NCI-H510A treated with DMSO at 0.1 percent for 48 hours (cell line): ENCODE results near the gene COL24A1.

Experiments used
- DNase-seq: peaks from one replicate; lab custom pipeline; 2025; lab: John Stamatoyannopoulos, UW

Gene COL24A1

DNA sequence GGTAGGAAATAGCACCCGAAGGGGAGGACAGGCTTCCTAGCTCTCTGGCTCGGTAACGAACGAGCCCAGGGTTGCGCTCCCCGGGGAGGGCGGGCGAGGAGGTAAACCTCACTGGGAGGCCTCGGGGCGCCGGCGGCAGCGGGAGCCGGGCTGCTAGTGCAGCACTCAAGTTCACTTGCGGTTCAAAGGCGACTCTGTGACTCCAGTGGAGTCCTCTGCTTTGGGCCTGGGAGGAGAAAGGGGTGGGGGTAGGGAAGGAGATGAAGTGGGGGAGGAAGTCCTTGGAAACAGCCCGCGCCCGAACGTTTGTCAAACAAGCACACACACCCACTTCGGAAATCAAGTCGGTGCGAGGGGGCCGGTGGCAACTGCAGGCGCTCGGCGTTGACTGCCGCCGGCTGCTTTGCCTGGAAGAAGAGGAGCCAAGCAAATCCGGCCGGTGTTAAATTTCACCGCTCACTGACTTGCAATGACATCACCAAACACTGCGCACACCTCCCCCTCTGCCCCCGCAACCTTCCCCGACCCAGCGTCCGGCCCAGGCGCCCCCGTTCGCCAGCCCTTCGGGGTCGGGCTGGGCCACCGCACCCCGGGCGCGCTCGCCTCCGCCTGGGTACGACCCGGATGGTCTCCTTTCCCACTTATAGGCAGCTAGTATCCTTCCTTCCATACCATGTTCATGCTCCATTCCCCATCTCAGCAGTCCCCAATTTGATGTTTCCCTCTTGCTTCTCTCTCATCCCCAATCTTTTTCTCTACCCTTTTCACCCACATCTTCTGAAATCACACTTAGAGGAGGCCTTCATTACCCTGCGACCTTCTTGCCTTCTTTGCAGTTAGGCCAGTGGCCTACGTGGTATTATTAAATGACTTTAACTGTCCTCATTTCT lies at the start of gene COL24A1:
TSS of gene COL24A1 (minus strand) at position 207 of the 890 bp plus-strand sequence. CDS start 376 bp downstream, outside the sequence.
- DNase-seq, result peak; percentile 84

DNA sequence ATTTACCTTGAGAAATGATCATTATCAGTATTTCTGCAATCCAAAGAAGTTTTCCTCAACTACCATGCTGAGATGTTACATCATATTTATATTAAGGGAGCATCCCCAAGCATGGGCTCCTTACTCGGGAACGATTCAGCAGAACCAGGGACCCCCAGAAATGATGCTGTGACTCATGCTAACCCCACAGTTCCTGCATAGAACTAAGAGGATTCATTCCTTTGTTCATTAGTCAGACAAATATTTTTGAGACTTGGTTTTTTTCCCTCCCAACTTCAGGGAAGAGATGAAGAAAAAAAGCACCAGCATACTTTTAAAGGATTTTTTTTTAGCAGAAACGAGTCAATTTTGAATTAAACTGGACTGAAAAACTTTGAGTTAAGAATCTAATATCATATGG lies 49.2 kb upstream of the COL24A1 start:
- no peak for DNase-seq

DNA sequence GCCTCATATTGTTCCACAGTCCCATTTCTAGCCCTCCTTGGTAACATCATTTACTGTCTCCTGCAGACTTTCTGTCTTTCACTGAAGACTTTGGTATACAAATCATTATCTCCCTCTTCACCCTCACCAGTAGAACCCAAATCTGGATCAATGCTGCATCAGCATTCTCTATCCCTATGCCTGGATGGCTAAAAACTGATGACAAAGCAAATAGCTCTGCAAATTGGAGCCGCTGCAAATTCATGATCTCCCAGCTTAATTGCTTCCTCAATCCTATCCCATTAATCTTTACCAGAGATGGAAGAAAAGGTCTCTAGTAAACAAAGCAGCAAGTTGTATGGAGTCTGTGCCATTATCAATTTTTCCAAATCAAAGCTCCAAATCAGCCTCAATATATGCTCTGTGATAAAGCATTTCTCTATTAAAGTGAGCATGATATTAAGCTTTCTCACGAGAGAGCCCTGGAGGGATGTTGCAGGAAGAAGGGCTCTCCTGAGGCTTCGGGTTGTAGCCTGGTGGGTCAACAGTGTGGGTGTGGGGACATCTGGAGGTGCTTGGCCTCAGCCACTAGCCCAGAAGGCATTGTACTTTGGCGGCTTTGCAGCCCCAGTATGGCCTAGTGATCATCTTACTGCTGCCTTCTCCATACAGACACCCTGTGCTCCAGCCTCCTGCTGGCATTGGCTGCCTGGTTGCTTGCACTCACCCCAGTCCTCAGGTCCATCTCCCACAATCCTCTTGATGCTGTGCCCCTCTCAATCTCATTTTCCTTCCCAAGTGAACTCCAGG lies 46.2 kb upstream of the COL24A1 start:
- no peak for DNase-seq

DNA sequence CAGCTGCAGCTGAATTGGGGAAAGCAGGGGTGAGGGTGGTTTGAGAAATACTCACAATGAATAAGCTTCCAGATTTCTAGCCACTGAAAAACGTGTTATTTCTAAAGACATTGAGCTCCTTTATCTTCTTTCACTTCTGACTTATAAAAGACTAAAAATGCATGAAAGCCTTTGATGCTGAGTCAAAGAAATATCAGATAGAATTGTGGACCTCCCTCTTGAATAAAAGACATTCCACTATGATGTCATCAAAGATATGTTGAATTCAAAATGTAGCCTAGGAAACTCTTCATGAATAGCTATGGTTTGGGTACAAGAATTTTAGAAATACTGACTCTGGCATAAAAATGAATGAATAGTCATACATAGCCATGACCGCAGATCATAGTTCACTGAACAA lies 44.7 kb upstream of the COL24A1 start:
- no peak for DNase-seq

DNA sequence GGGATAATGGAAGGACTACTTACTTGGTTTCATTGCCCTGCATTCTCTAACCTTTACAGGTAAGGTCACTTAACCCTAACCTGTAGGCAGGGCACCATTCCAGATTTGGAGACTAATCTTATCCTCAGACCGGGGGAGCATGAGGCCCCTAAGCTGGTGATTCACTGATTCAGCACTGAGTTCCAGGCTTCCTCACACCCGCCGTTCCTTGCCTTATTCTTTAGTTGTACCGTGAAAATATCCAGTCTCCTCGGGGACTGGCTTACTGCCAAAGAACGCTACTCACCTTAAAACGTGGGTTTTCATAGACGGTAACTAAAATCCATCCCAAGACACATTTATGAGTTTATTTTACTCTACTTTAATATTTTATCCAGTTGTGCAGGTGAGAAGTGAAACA lies 44.3 kb upstream of the COL24A1 start:
- no peak for DNase-seq

DNA sequence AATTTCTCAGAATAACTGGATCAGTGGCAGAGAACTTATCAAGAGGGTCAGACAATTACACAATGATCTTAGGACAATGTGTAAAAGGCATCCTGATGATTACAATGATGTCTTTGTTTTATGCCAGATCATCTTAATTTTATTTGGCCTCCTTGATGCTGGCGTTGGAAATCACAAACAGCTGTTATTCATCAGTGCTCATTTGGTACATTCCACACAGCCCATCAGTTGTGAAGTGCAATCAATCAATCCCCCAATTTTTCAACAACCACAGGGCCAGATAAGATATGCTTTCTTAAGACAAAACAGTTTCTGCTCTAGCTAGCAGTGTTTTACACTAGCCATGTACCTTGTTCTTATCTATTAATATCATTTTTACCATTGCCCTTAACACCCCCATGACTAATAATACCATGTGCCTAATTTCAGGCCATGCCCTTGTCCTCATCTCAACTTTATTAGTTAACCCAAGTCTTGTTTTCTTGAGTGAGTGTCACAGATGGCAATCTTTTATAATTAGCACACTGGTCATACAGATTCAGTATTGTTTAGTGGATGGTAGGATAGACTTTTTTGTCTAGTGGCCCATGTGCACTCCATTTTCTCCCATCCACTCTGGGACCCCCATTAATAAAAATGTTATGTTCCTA lies 40.8 kb upstream of the COL24A1 start:
- no peak for DNase-seq

DNA sequence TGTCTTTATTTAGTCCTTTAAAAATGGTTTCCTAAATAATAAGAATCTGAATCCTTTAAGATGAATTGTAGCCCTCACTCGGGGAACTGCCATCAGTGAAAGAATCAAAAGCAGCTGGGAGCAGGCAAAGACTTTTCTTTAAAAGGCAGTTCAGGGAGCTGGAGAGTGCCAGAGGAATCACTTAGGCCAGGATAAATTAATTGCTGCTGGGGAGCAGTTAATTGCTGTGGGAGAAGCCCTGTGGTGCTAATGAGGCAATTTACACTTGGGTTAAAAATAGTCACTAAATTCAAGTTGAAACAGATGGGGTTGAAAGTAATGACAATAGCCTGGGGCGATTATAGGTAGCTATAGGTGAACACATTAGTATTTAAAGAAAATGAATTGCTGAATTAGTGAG lies 38.7 kb upstream of the COL24A1 start:
- no peak for DNase-seq

DNA sequence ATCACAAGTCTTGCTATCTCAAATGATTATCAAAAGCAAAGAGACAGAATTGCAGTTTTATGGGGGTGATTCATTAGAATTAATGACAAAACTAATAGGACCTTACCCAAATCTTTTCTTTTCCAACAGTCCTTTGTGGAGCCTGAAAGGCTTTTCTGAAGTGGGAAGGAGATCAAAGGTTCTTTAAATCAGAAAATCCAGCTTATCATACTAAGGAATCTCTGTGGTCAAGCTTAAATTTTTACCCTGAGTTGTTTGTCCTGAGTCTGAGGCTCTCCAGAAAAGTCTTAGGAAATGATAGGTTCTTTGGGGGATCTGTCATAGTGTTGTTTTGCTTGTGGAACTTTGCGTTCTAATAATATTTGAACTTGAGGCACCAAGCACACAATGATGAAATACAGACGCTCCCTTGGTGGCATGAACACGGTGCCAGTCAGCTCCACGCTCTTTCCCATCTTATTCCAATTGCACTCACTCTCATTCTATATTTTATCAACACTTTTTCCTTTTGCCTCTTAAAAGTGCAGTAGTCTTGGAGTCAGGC lies 38.0 kb upstream of the COL24A1 start:
- no peak for DNase-seq

DNA sequence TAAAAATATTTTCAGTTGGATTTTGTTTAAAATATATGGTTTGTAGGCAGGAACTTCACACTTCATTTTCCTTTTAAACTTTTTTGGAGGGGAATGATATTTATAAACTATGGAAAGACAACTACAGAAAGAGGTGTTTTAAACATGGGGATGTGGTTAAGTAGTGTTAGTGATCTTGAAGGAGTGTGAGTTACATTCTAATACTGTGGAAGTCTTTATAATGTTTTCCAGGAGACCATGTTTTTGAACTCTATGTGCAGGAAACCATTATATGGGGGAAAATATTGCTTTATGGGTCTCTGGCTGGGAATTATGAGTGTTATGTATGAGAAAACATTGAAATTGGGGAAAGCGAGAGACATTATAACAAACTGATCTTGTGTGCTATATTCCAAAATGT lies 35.8 kb upstream of the COL24A1 start:
- DNase-seq, result no peak

DNA sequence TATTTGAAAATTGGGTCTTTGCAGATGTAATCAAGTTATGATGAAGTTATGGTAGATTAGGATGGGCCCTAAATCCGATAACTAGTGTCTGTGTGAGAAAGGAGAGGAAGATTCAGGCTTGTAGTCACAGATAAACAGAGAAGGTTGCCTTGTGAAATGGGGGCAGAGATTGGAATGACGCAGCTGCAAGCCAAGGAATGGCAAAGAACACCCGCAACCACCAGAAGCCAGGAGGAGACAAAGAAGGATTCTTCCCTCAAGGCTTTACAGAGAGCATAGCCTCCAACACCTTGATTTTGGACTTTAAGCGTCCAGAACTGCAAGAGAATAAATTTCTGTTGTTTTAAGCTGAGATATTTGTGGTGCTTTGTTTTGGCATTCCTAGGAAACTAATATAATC lies 35.4 kb upstream of the COL24A1 start:
- DNase-seq, result no peak

DNA sequence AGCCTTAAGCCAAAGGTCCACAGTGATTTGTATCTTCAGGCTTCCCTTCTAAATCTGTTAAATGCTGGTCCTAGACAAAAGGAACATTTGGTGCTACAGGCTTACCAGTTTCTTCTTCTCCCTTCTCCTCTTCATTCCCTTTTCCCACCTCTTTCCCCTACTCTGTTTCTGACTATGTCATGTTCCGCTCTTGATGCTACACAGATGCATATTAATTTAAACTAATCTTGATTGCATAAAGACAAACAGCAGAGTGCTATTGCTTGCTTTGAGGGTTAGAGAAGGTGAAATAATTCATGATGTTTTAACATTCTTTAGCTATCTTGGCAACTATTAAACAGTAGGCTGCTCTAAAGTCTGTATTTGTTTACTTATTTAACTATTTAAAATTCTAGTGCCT lies 34.3 kb upstream of the COL24A1 start:
- DNase-seq, result no peak

DNA sequence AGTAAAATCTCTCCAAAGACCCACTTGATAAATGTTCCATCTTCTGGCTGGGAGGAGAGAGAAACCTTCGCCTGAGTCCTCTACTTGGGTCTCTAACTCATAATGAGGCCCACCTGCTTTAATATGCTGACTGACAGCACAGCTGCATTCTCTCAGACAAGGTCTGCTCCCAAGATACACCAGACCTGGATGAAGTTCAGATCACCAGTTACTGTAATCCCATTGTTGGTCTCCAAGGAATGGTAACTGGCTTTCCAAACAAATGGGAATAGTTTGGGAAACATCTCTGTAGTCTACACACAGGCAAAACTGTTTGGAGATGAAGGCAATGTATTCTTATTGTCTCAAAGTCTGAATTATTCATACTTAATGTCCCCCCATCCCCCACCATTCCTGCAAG lies 27.9 kb upstream of the COL24A1 start:
- no peak for DNase-seq

DNA sequence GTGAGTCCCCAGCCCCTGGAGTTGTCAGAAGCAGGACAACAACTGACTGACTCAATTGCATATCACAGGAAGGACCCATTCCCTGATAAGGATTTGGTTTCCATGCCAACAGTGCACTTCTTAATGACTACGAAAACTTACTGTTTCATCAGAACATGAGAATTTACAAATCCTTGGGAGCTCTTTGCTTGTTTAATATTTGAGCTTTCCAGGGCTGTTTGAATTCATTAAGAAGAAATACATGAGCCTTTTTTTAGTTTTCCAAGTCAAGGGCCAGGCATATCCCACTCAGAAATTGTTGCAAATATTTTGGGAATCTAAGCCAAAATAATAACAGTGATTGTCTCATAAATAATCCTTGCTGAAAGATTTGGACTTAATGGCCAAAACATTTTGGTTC lies 27.2 kb upstream of the COL24A1 start:
- no peak for DNase-seq

DNA sequence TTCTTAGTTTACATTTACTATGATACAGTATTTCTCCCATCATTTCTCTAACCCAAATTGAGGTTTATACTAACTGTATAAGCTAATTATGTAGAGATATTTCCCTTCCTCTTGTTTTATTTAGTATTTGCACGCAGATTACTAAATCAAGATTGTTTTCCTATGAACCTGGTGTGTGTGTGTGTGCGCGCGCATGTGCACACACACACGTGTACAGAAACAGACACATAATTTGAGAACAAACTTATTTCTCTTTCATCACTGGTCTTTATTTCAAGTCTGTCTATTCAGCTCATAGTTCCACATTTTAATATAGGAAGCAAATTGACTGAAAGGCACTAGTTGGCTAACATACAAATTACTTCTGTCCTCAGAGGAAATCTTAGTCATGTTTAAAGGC lies 19.7 kb upstream of the COL24A1 start:
- DNase-seq, result no peak

DNA sequence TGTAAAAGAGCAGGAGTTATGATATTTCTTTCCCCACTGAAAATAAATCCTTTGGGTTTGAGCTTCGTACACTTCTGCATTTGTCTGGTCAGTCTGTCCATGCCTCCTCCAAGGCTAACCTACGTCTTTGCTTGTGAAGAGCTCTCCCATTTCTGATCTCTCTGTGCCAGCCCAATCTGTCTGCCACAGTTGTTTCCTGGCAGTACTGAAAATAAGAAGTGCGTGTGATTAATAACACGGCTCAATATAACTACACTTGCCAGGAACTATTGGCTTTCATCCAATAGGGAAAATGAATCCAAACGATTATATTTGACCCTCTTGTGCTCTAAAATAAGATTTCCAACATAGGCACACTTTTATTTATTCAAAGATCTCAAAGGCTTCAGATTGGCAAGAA lies 19.2 kb upstream of the COL24A1 start:
- DNase-seq, result no peak

DNA sequence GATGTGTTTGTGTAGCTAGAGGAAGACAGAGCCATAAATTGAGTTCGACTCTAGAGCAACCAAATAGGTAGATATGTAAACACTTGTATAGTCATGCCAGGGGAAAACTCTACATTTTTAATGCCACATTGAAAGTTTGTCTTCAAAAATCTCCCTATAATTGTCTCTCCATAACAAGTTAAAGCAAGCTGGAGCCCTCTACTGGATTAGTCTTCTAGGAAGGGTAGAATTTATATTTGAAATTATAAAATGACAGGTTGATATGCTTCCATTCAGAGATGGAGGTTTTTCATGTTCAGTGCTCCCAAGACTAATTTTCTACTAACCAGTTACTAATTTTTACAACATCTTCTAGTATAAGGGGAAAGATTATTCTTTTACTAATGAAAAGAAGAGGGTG lies 13.1 kb upstream of the COL24A1 start:
- peak; percentile 33 for DNase-seq

DNA sequence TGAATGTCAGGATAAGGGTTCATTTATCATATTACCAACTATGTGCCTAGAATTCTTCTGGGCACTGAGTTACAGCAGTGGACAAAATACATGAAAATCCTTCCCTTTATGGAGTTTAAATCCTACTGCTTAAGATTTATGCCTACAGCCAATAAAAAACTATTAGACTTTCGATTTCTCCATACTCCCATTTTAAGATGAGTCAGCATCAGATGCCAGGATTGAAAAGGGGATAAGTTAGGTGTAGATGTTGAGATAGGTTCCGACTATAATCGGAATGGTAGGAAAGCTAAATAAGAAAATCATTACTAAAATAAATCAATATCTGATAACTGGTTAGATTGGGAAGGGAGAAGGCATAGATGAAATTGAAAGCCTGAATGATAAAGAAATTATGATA lies 3.2 kb upstream of the COL24A1 start:
- no peak for DNase-seq

DNA sequence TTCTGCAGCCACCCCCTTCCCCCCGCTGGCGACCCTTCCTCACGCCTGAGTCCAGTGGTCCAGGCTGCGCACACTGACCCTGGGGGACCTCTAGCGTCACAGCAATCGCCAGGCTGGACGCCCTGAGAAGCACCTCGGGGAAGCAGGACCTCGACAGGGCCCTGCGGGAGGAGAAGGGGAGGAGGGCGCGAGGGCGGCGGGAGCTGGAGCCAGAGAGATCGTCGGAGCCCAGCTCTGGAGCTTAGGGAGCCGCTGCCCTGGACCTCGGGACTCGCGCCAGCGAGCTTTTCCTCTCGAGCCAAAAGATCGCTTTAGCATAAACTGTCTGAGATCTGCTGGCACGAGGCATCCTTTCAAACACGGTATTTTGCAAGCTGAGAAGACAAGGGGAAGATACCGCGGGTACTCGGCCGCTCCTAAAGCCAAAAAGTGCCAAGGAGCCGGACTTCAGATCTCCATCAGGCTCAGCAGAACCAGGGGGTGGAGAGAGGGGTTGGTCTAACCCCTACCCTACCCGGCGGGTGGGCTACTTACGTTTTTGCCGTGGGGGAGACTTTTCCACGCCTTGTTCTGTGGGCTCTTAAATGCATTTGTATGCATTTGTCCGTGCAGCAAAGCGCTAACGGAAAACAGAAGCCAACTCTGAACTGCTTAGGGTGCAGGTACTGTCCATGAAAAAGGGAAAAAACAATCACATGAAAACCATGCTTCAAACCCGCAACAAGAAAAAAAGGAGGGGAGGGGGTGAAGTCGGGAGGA lies 586 bp downstream of the COL24A1 start:
- peak; percentile 66 for DNase-seq

DNA sequence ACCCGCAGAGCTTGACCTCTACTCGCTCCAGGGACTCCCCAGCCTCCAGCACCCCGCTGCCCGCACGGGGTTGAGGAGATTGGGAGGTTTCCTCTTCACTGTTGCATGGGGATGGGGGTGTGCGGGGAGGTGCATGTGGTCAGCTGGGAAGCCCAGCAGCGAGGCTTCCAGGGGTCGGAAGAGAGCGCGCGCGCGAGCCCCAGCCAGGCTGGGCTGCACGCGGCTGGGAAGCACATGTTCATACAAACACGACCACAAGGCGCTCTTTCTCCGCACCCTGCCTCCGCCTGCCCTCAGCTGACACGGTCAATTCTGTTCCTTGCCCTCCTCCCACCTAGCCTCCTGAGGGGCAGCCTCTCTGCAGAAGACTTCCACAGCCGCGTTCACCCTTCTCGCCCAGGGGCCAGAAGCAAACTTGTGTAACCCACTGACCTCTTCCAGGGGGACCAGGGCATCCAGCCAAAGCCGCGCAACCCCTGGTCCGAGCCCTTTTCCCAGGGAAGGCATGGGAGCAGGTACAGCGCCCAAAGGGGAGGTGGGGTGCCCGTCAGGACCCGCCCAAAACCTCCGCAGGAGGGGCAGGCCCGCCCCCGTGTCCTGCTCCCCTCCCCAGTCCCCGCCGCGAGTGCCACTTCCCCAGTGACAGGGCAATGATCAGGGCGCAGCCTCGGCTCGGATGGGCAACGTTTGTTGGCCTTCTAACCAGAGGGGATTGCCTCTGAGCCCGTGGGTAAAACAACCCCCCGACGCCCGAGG lies 1.3 kb downstream of the COL24A1 start:
- no peak for DNase-seq

DNA sequence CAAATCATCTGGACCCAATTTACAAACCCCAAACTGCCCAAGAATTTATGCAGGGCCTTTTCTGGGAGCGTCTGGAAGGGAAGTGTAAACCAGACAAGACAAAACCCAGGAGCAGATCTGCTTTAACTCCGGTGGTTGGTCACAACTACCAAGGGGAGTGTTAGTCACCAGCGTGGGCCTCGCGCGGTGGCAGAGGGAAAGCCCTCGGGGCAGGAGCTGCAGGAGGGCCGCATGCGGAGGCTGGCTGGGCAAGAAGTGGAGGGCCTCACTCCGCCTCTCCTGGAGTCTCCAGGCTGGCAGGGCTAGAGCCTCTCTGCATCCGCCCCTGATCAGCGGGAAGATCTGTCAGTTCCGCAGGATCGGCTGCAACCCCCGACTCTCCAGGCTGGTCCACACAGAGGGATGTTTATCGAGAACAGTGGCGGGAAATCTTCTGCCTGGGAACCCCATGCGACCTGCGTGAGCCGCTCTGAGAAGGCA lies 2.0 kb downstream of the COL24A1 start:
- no peak for DNase-seq

DNA sequence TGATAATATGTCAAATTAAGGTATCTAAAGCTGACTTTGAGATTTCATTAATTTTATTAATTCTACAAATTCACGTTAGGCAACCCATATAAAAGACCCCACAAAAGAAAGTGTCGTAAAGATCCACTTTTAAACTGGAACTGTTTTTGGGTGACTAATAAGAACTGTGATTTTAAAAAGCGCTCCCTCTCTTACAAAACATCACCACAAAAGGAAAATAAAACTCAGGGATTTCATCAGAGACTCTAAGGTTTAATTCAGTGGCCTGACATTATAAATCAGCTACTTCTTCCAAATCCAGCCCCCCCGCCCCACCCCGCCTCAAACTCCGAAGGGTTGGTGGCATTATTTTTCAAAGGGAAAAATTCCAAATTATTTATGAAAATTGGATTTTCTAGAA lies 2.7 kb downstream of the COL24A1 start:
- DNase-seq, result no peak
